H1 (cell line): Measurements from ENCODE around the gene SPEM1. TPM values are rescaled to one million over a fixed set of nuclear protein-coding genes. Genes with fewer than 3 reads are reported as not detected.

Source experiments
- CTCF ChIA-PET: fragments of 300-600 bp; sonication (Branson Sonifier 250); formaldehyde crosslinking; loops from one replicate; lab custom pipeline; 2021; ENCODE audit not compliant: partially characterized antibody; lab: Charles Lee
- POLR2A ChIA-PET: fragments of 300-600 bp; sonication (Branson Sonifier 250); formaldehyde crosslinking; loops from one replicate; lab custom pipeline; 2021; ENCODE audit warnings: inconsistent platforms; ENCODE audit not compliant: partially characterized antibody; lab: Charles Lee
- DNase-seq, 2 experiments: peaks; one replicate each; pipeline versions ENCODE4 v3.0.0 to v3.0.0-alpha.2; 2010 to 2022; ENCODE audit warnings: low spot score in 2 of 2, low read depth in 1 of 2, mixed read lengths in 1 of 2
- FAIRE-seq: peaks from 2 replicates; lab custom pipeline; 2011; peaks lifted over from hg19 to GRCh38; lab: Jason Lieb, UNC
- H2AFZ ChIP-seq: 2 replicates; pipeline ENCODE4 v1.8.1; 2012; ENCODE audit warnings: low read length, inconsistent platforms
- H2AK5ac ChIP-seq: 2 replicates; pipeline ENCODE4 v1.6.1; 2013; ENCODE audit warnings: low read depth, low read length
- H2BK120ac ChIP-seq: replicated peaks from 2 replicates; pipeline ENCODE3; 2013; ENCODE audit warnings: low read depth, low read length, inconsistent platforms
- H2BK12ac ChIP-seq: 2 replicates; pipeline ENCODE4 v1.6.1; 2013; ENCODE audit warnings: low read depth, low read length
- H2BK15ac ChIP-seq: 2 replicates; pipeline ENCODE4 v1.6.1; 2013; ENCODE audit warnings: low read length
- H2BK20ac ChIP-seq: 2 replicates; pipeline ENCODE4 v1.6.1; 2013; ENCODE audit warnings: low read length
- H2BK5ac ChIP-seq: 2 replicates; pipeline ENCODE4 v1.6.1; 2013; ENCODE audit warnings: low read depth, low read length
- H3K14ac ChIP-seq: 2 replicates; pipeline ENCODE4 v1.6.1; 2013; ENCODE audit warnings: inconsistent platforms; ENCODE audit not compliant: insufficient read length
- H3K18ac ChIP-seq: 2 replicates; pipeline ENCODE4 v1.6.1; 2013; ENCODE audit warnings: low read length; ENCODE audit errors: extremely low read depth
- H3K23ac ChIP-seq: 2 replicates; pipeline ENCODE4 v1.6.1; 2013; ENCODE audit warnings: inconsistent platforms; ENCODE audit not compliant: insufficient read length
- H3K23me2 ChIP-seq: 2 replicates; pipeline ENCODE4 v1.6.1; 2013; ENCODE audit warnings: low read depth, low read length
- H3K27ac ChIP-seq: 2 replicates; pipeline ENCODE4 v1.6.1; 2011; ENCODE audit warnings: low read depth, low read length, inconsistent platforms
- H3K27me3 ChIP-seq, 4 experiments: replicated peaks in 1 of 4; 1 replicate in 1 of 4; 2 replicates in 3 of 4; pipeline versions ENCODE4 v1.6.1 to v1.8.1; 2011 to 2013; ENCODE audit warnings: low read length in 3 of 4, mild to moderate bottlenecking in 3 of 4, inconsistent platforms in 2 of 4, mixed read lengths in 2 of 4, moderate library complexity in 1 of 4; ENCODE audit not compliant: control insufficient read depth in 3 of 4, insufficient read depth in 3 of 4; ENCODE audit errors: extremely low read depth in 1 of 4
- H3K36me3 ChIP-seq, 4 experiments: 2 replicates each; pipeline versions ENCODE4 v1.6.1 to v1.8.1; 2011 to 2013; ENCODE audit warnings: mild to moderate bottlenecking in 4 of 4, low read length in 3 of 4, moderate library complexity in 2 of 4, control low read depth in 1 of 4, inconsistent platforms in 1 of 4; ENCODE audit not compliant: insufficient read depth in 4 of 4, control insufficient read depth in 2 of 4
- H3K4ac ChIP-seq: replicated peaks from 2 replicates; pipeline ENCODE3; 2013; ENCODE audit warnings: low read length, low read depth, mixed read lengths, inconsistent platforms; ENCODE audit not compliant: insufficient read length
- H3K4me1 ChIP-seq, 4 experiments: replicated peaks in 1 of 4; 1 replicate in 1 of 4; 2 replicates in 3 of 4; pipeline versions ENCODE4 v1.6.1 to v1.8.1; 2011 to 2013; ENCODE audit warnings: low read length in 3 of 4, inconsistent platforms in 2 of 4, mixed read lengths in 1 of 4; ENCODE audit not compliant: insufficient read depth in 4 of 4, control insufficient read depth in 3 of 4
- H3K4me2 ChIP-seq, 2 experiments: 2 replicates each; pipeline versions ENCODE4 v1.6.1 to v1.8.1; 2011 to 2013; ENCODE audit warnings: low read depth in 2 of 2, low read length in 2 of 2, control low read depth in 1 of 2, inconsistent platforms in 1 of 2, mild to moderate bottlenecking in 1 of 2; ENCODE audit not compliant: insufficient read depth in 1 of 2
- H3K4me3 ChIP-seq, 4 experiments: fragments of 200-600, 300-600 bp in 1 of 4; sonication (generic), shearing (Covaris generic), sonication (Bioruptor Twin) in 1 of 4; 2 replicates each; pipeline versions ENCODE4 v1.5.1 to v1.8.1; 2011 to 2016; ENCODE audit warnings: low read length in 4 of 4, low read depth in 3 of 4, control low read depth in 2 of 4, inconsistent platforms in 2 of 4, mild to moderate bottlenecking in 2 of 4, mixed read lengths in 1 of 4, moderate library complexity in 1 of 4; ENCODE audit not compliant: insufficient read depth in 2 of 4; ENCODE audit errors: extremely low read depth in 1 of 4
- H3K56ac ChIP-seq: replicated peaks from 2 replicates; pipeline ENCODE3; 2013; ENCODE audit warnings: low read depth, mild to moderate bottlenecking, mixed read lengths, low read length, inconsistent platforms; ENCODE audit not compliant: insufficient read length
- H3K79me1 ChIP-seq: 2 replicates; pipeline ENCODE4 v1.6.1; 2013; ENCODE audit warnings: low read depth, low read length, control low read depth
- H3K79me2 ChIP-seq, 2 experiments: 2 replicates each; pipeline versions ENCODE4 v1.6.1 to v1.8.1; 2012 to 2013; ENCODE audit warnings: low read length in 2 of 2, mild to moderate bottlenecking in 2 of 2, inconsistent platforms in 1 of 2; ENCODE audit not compliant: insufficient read depth in 2 of 2, control insufficient read depth in 1 of 2
- H3K9ac ChIP-seq, 4 experiments: replicated peaks in 1 of 4; 1 replicate in 1 of 4; 2 replicates in 3 of 4; pipeline versions ENCODE4 v1.6.1 to v1.8.1; 2011 to 2013; ENCODE audit warnings: low read depth in 3 of 4, low read length in 3 of 4, control low read depth in 2 of 4, mild to moderate bottlenecking in 2 of 4, moderate library complexity in 2 of 4, inconsistent platforms in 1 of 4; ENCODE audit errors: extremely low read depth in 1 of 4
- H3K9me3 ChIP-seq, 2 experiments: 2 replicates each; pipeline versions ENCODE4 v1.6.1 to v1.8.1; 2012 to 2013; ENCODE audit warnings: mild to moderate bottlenecking in 2 of 2, moderate library complexity in 2 of 2, control low read depth in 1 of 2, inconsistent platforms in 1 of 2, low read depth in 1 of 2, low read length in 1 of 2, mixed read lengths in 1 of 2; ENCODE audit not compliant: insufficient read depth in 2 of 2
- H4K20me1 ChIP-seq, 2 experiments: replicated peaks in 1 of 2; 2 replicates each; pipeline versions ENCODE3 to v1.8.1; 2011 to 2013; ENCODE audit warnings: inconsistent platforms in 2 of 2, low read length in 2 of 2, mild to moderate bottlenecking in 1 of 2; ENCODE audit not compliant: insufficient read depth in 2 of 2, control insufficient read depth in 1 of 2
- H4K5ac ChIP-seq: 2 replicates; pipeline ENCODE4 v1.6.1; 2013; ENCODE audit warnings: low read length, low read depth, mixed read lengths, inconsistent platforms; ENCODE audit not compliant: insufficient read length
- H4K8ac ChIP-seq: 2 replicates; pipeline ENCODE4 v1.8.0; 2013; ENCODE audit warnings: mild to moderate bottlenecking, moderate library complexity, low read length, inconsistent platforms; ENCODE audit not compliant: insufficient read depth; ENCODE audit errors: extremely low read depth
- H4K91ac ChIP-seq: replicated peaks from 2 replicates; pipeline ENCODE3; 2013; ENCODE audit warnings: low read length, mixed read lengths, inconsistent platforms; ENCODE audit not compliant: insufficient read length
- CBX5 ChIP-seq: fragments of 300-800, 300-1000 bp; sonication (generic); IDR thresholded peaks from 2 replicates; pipeline ENCODE4 v1.7.1; 2016; ENCODE audit warnings: antibody characterized with exemption, low read length, low read depth
- GTF2F1 ChIP-seq: IDR thresholded peaks from 2 replicates; pipeline ENCODE4 v1.6.1; 2012; ENCODE audit warnings: low read depth, low read length, improper control_type of control experiment, borderline replicate concordance
- JUN ChIP-seq: IDR thresholded peaks from 2 replicates; pipeline ENCODE4 v1.6.1; 2011; ENCODE audit warnings: low read depth, mild to moderate bottlenecking, improper control_type of control experiment, low read length
- JUND ChIP-seq: IDR thresholded peaks from 2 replicates; pipeline ENCODE4 v1.6.1; 2011; ENCODE audit warnings: mild to moderate bottlenecking, improper control_type of control experiment, low read length
- KDM4A ChIP-seq: IDR thresholded peaks from one replicate; pipeline ENCODE4 v1.7.1; 2012; ENCODE audit warnings: low read depth, mild to moderate bottlenecking, moderate library complexity, low read length, inconsistent platforms; ENCODE audit not compliant: severe bottlenecking
- PHF8 ChIP-seq: fragments of 200-600 bp; sonication (generic); conservative IDR thresholded peaks from 2 replicates; pipeline ENCODE4 v1.7.1; 2012; ENCODE audit warnings: low read depth, mild to moderate bottlenecking, inconsistent platforms, low read length, moderate library complexity
- SIRT6 ChIP-seq: IDR thresholded peaks from one replicate; pipeline ENCODE4 v1.7.1; 2012; ENCODE audit warnings: low read length, inconsistent platforms
- SP4 ChIP-seq: IDR thresholded peaks from 2 replicates; pipeline ENCODE4 v1.6.1; 2012; ENCODE audit warnings: low read length, inconsistent platforms
- SUZ12 ChIP-seq: fragments of 200-600 bp; sonication (generic); IDR thresholded peaks from 2 replicates; pipeline ENCODE4 v1.6.1; 2012; ENCODE audit warnings: mild to moderate bottlenecking, inconsistent platforms, low read length, moderate library complexity, mixed read lengths
- TAF1 ChIP-seq: IDR thresholded peaks from 2 replicates; pipeline ENCODE4 v1.6.1; 2011; ENCODE audit warnings: mild to moderate bottlenecking, low read depth, low read length
- TEAD4 ChIP-seq: IDR thresholded peaks from 2 replicates; pipeline ENCODE4 v1.6.1; 2012; ENCODE audit warnings: low read depth, low read length, inconsistent platforms, mixed read lengths
- WGBS, 2 experiments: shearing (Covaris generic) in 1 of 2; methylation state at CpG; one replicate each; pipeline versions ENCODE4 v1.1.6 to v1.1.7; 2013 to 2015; ENCODE audit warnings: low lambda C conversion rate in 2 of 2, mixed read lengths in 2 of 2, inconsistent platforms in 1 of 2, low coverage in 1 of 2, missing lambda C conversion rate in 1 of 2; ENCODE audit not compliant: insufficient replicate concordance in 2 of 2, insufficient coverage in 1 of 2, insufficient read length in 1 of 2; ENCODE audit errors: extremely low coverage in 1 of 2, missing lambda C conversion rate in 1 of 2; 5-methylcytosine and 5-hydroxymethylcytosine counted together
- polyA plus RNA-seq, 7 experiments: library from polyadenylated mRNA; depleted of rRNA in 3 of 7; stranded (reverse) in 5 of 7; unstranded in 2 of 7; fragments of >200 nt in 5 of 7; fragments of 200-250 nt in 2 of 7; gene quantifications; 1 replicate in 5 of 7; 2 replicates in 1 of 7; 4 replicates in 1 of 7; pipeline versions ENCODE4 v1.2.1 to v1.2.3, GENCODE V29; 2011 to 2013; ENCODE audit warnings: missing spikeins in 2 of 7, mixed read lengths in 2 of 7
- total RNA-seq: library from RNA; stranded (reverse); fragmentation: NEBNext Ultra II Directional; extraction: Animal tissue kit (Norgen Biotek cat#: 25700); gene quantifications from 2 replicates; pipeline ENCODE4 v1.2.1, GENCODE V29; 2021
- TF ChIP-seq, protein P1 (sequence below), 3 experiments: IDR thresholded peaks; 1 replicate in 2 of 3; 2 replicates in 1 of 3; pipeline versions ENCODE4 v1.5.1 to v1.6.1; 2011; ENCODE audit warnings: low read length in 3 of 3, mild to moderate bottlenecking in 3 of 3, inconsistent platforms in 2 of 3, low read depth in 1 of 3, moderate library complexity in 1 of 3; ENCODE audit not compliant: insufficient read depth in 1 of 3; ENCODE audit errors: control extremely low read depth in 1 of 3

Gene SPEM1
- total and polyA plus RNA-seq, 2 of the 8 experiments (the other 6 are each of a cell fraction or from before 2014, with no cell fraction given), result not detected

DNA sequence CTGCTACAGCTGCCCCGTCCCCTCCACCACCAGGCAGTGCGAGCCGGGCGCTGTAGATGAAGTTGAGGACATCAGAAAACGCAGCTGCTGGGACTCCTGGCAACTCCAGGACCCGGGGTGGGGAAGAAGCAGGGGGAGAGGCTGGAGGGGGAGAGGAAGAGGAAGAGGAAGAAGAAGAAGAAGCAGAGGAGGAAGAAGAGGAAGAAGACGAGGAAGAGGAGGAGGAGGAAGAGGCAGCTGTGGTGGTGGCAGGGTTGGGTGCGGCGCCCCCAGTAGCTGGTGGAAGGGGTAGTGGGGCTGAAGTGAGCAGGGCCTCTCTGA lies 46.2 kb downstream of the SPEM1 start:
- Histone ChIP-seq H3K27me3 (no peaks in the 10 kb centered on the region), H3K4me1 (peaks cover 0 to 6% (median 3%) of the 10 kb centered on the region in 4 experiments; a peak in 4 of 7 replicates), H4K5ac (no peak overlapping the region), H4K8ac (no peak overlapping the region), H2AFZ (no peak overlapping the region), H3K56ac (no peak overlapping the region), H3K36me3 (peaks cover 0 to 3% (median under 1%) of the 10 kb centered on the region in 4 experiments; a peak in 3 of 8 replicates), H3K27ac (no peak overlapping the region), H3K9me3 (no peaks in the 10 kb centered on the region), H2BK120ac (no peak overlapping the region), H3K4me3 (no peak overlapping the region), H4K91ac (no peak overlapping the region), H3K79me1 (peaks cover 2% of the 10 kb centered on the region; the same call in 1 of the 2 replicates), H3K79me2 (no peaks in the 10 kb centered on the region; a peak in 1 of 4 replicates), H3K4ac (no peak overlapping the region), H2BK12ac (no peak overlapping the region), H3K23ac (no peak overlapping the region), H3K14ac (no peak overlapping the region), H3K9ac (no peak overlapping the region), H2BK15ac (no peak overlapping the region), H3K4me2 (no peak overlapping the region), H3K23me2 (no peaks in the 10 kb centered on the region), H4K20me1 (peaks cover 0 to 1% of the 10 kb centered on the region in 2 experiments), H2BK5ac (no peak overlapping the region; the same call in 1 of the 2 replicates), H2AK5ac (no peak overlapping the region), H3K18ac (no peak overlapping the region), H2BK20ac (no peak overlapping the region)
- ChIA-PET POLR2A (interaction anchor here (0.9 to 13.8 kb wide), 5 partner anchors 15 to 94 kb away, joined by 3 to 200 read pairs (median 4); partner anchors contain the start of genes POLR2A, SLC35G6, TMEM102 and TMEM256), CTCF (interaction anchor here (1.0 to 1.5 kb wide), 5 partner anchors 9 to 92 kb away, joined by 3 to 8 read pairs (median 3); partner anchors contain the start of gene TNFSF13)
- FAIRE-seq (no peak), DNase-seq (no peak)
- 98% methylated on average over 7 of the region's 9 CpGs; no CpG with 5 or more reads in 1 of the 2 experiments for WGBS, 2 experiments
- TF ChIP-seq TEAD4 (no peak), PHF8 (no peak), GTF2F1 (no peak), KDM4A (no peak), JUND (no peak), SIRT6 (no peak), CBX5 (no peak), SP4 (no peak), SUZ12 (no peak), TAF1 (no peak), JUN (no peak)
- TF ChIP-seq, protein P1, sequence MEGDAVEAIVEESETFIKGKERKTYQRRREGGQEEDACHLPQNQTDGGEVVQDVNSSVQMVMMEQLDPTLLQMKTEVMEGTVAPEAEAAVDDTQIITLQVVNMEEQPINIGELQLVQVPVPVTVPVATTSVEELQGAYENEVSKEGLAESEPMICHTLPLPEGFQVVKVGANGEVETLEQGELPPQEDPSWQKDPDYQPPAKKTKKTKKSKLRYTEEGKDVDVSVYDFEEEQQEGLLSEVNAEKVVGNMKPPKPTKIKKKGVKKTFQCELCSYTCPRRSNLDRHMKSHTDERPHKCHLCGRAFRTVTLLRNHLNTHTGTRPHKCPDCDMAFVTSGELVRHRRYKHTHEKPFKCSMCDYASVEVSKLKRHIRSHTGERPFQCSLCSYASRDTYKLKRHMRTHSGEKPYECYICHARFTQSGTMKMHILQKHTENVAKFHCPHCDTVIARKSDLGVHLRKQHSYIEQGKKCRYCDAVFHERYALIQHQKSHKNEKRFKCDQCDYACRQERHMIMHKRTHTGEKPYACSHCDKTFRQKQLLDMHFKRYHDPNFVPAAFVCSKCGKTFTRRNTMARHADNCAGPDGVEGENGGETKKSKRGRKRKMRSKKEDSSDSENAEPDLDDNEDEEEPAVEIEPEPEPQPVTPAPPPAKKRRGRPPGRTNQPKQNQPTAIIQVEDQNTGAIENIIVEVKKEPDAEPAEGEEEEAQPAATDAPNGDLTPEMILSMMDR (IDR thresholded peaks at IDR 0.05; ENCODE audit: control extremely low read depth in 1 of 3, insufficient read depth in 1 of 3, low read depth in 1 of 3, low read length in 3 of 3), result no peak
